NCI-H1694 (cell line): Measurements from ENCODE around the gene RAE1.
"Not testable (repeated sequence)": the region's sequence is repeated elsewhere in the genome, so short reads cannot be mapped to it uniquely, and the experiment has no call there.

Experiments
- DNase-seq: peaks from one replicate; lab custom pipeline; 2025; lab: John Stamatoyannopoulos, UW

Gene RAE1

DNA sequence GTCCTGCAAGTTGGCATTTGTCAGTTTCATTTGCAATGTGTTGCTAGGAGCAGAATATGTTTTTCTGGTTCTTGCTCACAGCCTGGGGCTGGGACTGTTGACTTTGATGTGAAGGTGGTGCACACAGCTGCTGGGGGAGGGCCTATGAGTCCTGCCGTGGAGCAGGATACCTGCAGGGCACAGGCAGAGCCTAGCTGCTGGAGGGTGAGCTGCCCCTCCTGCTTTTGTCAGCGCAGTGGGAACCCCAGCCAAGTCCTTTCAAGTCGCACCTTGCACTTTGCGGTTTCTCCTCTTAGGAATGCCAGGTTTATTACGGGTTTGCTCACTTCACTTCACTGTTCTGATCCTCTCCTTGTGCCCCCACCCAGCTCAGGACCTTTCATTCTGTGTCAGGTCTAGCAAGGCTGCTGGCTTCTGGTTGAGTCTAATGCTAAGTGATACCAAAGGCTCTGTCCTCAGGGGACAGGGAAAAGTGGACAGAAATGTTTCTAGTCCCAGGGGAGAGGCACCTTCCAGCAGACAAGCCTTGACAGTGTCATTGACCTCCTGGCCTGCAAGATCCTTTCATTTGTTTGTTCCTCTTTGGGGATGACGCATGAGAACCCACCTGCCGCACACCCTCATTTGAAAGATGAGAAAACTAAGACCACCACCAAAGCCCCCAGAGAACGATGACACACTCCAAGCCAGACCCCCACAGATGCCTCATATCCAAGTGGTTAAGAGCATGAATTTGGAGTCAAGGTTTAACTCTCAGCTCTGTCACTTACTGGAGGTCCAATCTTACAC, 24.2 kb upstream of the RAE1 start:
- DNase-seq = no peak

DNA sequence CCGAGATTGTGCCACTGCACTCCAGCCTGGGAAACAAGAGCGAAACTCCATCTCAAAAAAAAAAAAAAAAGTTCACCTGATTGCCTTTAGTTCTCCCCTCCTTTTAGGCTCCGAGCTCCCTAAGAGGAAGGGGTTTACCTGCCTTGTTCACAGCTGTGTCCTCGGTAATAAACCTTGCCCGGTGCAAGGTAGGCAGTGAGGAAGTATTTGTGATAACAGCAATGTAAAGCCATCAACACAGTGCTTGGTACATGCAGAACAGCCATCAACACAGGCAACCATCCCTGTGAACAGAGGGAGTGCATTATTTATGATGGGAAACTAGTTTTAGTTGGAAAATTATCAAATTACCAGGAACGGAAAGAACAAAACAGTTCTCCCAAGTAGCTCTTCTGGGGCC, 23.2 kb upstream of the RAE1 start:
- DNase-seq = no peak

DNA sequence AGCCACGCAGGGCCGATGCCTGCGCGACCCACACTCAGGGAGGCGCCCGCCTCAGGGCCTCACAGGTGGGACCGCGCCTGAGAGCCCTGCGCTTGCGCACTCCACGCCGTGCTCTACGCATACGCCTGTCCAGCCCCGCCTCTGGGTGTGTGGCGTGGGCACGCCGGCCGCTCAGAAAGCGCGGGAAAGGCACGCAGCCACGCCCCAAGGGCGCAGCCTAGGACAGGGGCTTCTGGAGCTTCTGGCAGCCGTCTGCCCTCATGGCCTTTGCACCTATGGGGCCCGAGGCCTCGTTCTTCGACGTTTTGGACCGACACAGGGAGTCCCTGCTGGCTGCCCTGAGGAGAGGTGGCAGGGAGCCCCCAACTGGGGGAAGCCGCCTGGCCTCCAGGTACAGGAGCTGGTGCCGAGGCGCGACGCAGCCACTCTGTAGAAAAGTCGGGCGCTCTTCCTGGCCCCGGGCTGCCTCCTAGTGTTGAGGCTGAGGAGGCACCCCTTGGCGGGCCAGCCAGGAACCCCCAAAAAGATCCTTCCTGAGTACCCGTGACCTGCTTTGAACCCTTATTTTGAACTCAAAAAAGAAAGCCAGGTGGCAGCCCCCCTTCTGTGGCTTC, 21.3 kb upstream of the RAE1 start, which contains the start of gene SPO11:
Gene SPO11 (plus strand): TSS at position 196 of the 614 bp plus-strand sequence. CDS start 65 bp downstream, at position 261.
- no peak for DNase-seq

DNA sequence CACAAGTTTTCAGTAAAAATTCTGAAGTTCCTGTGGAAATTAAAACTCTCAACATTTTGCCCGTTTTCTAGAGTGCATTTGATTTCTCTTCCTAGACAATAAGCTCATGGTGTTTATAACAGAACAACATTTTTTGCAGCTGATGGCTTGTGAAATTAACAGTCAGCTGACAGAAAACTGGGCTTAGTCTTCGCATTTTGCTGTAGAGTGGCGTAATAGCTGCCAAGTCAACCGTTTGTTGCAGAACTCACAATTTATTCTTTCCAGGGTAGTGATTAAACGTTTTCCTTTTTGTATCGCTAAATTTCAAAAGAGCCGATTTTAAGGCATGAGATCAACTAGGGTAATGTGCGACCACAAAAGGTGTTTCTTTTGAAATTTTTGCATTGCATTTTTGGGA, 20.1 kb upstream of the RAE1 start:
- DNase-seq = no peak

DNA sequence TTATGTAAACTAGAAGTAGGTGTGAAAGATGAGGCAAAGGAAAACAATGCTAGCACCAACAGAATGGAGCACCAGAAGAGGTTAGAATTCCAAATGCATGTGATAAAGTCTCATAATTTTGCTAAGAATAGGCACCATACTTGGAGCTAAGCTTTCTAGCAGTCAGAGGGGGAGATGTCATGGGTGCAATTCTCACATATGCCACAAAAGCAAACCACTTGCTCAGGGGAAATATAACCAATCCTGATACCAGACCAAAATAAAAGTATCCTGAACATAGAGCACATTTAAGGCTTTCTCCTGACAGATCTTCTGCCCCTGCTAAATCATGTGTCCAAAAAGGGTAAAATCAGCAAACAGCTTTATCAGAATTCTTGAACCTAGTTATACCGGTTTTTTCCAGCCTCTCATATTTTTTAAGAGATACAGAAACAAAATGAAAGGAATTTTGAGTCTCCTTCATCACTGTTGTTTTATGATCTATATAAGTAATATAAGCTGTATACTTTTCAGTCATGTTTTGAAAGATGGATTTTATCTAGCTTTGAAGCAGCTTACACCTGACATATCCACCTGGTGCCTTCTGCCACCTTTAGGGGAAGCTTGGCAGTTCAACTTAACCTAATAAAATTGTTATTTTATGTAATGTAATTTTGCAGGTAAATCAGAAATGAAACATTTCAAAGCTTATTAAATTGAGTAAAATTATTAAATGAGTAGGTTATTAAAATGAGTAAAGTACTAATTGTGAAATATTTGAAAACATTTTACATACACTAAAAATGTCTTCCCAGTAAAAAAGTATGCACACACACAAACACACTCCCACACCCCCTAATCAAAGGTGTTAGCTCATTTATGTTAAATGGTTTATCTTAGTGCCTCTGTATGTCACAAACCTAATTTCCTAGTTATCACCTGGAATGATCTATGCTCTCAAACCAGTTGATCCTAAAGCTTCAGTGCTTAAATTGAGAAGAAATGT, 18.7 kb upstream of the RAE1 start:
- no peak for DNase-seq

DNA sequence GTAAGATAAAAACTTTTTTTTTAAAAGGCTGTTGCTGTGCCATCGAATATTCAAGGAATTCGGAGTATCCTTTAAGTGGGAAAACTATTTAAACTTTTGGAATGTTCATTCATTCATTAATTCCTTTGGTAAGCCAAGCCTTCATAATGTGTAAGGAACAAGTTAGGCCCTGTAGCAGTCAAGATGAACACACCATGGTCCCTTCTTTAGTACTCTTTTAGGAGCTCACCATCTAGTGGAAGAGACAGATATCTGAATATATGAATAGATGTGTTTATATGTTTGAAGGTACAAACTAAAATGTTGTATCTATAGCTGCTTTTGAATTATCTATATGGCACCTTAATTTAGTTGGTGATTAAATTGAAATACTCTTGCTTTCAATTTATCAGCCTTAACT, 15.7 kb upstream of the RAE1 start:
- no peak for DNase-seq

DNA sequence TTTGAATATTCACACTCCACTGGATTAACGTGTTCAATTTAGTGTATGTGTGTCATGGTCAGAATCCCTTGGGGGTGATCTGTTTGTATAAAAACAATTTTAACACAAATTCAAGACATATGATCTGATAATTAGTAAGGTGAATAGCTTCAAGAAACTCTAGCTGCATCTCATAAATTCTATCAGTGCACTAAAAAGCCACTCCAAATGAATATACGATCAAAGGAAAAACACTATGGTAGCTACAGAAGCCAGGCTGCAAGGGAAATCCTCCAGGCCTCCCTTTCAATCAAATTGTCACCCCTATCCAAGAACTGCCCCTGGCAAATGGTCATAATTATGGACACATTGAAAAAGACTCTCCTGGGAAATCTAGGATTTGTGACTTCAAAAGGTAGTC, 9.4 kb upstream of the RAE1 start:
- DNase-seq = no peak

DNA sequence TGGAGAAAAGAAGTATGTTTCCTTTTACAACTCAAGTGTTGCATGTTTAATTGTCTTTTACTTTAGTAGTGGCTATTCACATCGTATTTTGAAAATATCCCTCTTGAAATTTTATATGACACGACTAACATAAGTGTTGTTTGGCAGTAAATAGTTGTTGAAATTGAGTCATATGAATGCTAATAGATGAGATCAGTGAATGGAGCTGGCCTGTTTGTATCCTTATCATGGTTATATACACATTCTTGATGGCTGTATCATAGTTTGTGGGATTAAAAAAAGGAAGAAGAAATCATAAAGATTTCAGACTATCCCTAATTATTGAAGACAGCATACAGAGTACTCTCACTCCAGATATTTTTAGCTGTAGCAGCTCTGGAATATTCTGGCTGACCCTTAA, 8.2 kb upstream of the RAE1 start:
- no peak for DNase-seq

DNA sequence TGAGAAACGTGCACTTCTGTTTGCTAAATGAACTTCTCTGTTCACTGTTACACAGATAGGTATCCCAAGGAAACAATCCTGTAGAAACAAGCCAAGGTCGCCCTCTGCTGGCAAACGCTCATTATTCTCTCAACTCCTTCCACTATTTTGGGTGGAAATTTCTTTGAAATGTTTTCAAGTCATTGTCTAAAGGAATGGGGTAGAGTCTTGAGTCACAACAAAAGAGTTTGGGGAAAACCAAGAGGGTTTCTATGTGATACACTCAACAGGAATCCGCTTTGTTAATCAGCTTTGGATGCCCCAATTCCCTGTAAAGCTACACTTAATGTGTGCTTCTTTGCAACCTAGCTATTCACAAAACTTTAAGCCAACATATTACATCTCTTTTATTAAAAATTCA, 4.6 kb upstream of the RAE1 start:
- DNase-seq = peak; percentile 53

DNA sequence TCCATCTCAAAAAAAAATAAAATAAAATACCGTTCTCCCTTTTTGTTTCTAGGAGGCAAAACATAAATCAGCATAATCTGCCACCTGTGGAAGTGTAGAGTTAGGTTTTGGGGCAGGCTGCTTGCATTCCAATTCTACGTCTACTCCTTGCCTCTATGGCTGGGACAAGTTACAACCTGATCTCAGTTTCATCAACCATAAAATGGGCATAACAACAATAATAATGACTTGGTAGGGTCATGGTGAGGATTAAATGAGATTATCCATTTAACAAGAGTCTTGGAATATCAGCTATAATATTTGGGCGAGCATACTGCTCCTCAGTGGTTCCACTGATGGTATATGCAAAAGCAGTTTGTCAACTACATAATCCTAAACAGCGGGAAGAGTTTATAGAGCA, 3.7 kb upstream of the RAE1 start:
- DNase-seq = no peak

DNA sequence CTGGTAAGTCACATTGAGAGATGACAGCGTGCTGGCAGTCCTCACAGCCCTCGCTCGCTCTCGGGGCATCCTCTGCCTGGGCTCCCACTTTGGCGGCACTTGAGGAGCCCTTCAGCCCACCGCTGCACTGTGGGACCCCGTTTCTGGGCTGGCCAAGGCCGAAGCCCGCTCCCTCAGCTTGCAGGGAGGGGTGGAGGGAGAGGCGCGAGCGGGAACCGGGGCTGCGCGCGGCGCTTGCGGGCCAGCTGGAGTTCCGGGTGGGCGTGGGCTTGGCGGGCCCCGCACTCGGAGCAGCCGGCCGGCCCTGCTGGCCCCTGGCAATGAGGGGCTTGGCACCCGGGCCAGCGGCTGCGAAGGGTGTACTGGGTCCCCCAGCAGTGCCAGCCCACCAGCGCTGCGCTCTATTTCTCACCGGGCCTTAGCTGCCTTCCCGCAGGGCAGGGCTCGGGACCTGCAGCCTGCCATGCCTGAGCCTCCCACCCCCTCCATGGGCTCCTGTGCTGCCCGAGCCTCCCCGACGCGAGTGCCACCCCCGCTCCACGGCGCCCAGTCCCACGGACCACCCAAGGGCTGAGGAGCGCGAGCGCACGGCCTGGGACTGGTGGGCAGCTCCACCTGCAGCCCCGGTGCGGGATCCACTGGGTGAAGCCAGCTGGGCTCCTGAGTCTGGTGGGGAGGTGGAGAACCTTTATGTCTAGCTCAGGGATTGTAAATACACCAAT, 2.7 kb upstream of the RAE1 start:
- DNase-seq = not testable (repeated sequence)

DNA sequence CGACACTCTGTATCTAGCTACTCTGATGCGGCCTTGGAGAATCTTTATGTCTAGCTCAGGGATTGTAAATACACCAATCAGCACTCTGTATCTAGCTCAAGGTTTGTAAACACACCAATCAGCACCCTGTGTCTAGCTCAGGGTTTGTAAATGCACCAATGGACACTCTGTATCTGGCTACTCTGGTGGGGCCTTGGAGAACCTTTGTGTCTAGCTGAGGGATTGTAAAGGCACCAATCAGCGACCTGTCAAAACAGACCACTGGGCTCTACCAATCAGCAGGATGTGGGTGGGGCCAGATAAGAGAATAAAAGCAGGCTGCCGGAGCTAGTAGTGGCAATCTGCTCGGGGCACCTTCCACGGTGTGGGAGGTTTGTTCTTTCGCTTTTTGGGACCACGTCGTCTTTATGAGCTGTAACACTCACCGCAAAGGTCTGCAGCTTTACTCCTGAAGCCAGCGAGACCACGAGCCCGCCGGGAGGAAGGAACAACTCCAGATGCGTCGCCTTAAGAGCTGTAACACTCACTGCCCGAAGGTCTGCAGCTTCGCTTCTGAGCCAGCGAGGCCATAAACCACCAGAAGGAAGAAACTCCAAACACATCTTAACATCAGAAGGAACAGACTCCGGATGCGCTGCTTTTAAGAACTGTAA, 2.0 kb upstream of the RAE1 start:
- DNase-seq = not testable (repeated sequence)

DNA sequence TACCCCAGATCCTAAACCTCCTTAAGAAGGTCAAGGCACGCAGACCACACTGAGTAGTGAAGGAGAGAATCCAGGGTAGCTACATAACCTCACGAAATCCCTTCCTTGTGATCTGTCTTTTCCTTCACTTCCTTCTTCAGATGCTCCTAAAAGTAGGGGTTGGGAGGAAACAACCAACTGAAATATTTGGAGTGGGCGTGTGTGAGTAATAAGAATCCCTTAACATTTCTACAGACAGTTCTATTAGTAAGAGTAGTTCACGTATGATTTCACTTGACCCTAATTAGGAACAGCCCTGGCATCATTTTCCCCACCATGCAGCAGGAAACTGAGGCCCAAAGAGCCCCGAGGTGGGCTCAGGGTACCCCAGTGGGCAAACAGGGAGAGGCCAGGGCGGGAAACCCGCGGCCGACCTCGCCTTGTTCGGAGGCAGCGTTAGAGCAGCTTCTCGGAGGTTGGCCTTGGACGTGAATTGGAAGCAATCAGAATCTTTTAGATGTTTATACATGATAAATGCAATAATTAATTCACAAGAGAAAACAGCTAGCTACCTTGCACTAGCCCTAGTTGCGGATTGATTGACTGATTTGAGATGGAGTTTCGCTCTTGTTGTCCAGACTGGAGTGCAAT, 859 bp upstream of the RAE1 start:
- DNase-seq = no peak

DNA sequence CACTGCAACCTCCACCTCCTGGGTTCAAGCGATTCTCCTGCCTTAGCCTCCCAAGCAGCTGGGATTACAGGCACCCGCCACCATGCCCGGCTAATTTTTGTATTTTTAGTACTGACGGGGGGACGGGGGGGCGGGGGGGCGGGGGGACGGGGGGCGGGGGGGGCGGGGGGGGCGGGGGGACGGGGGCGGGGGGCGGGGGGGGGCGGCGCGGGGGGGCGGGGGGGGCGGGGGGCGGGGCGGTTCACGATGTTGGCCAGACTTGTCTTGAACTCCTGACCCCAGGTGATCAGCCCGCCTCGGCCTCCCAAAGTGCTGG, 371 bp upstream of the RAE1 start:
- DNase-seq = not testable (repeated sequence)

DNA sequence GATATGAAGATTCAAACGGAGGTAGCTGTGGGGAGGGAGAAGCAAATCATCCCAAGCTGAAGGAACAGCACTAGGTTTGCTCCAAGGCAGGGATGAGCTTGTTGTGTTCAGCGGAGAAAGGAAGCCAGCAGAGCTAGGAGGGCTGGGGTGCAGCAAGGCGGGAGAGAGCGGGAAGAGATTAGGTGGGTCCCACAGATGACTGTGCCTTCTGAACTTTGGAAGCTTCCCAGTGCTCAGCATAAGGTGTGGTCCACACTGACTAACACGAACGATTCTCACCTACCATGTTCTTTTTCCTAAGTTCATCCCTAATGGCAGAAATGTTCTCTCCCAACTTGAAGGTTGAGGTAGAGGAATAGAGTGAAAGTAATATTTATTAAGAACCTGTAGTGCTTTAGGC, 1.2 kb downstream of the RAE1 start:
- no peak for DNase-seq

DNA sequence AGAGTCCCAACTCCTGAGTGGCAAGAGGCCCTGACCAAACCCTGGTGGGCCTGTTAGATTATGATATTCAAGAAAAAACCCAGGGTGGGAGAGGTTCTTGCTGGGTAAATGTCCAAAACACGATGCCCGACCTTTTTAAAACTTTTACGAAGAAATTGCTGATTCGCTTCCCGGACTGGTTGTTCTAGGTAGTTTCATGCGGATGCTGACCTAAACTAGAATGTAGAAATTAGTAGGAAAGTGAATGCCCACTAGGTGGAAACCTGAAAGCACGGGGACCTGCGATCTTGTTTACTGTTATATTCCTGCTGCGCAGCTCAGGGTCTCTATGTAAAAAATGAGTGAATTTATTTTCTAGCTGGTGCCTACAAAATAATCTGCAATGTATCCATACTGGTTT, 2.3 kb downstream of the RAE1 start:
- no peak for DNase-seq

DNA sequence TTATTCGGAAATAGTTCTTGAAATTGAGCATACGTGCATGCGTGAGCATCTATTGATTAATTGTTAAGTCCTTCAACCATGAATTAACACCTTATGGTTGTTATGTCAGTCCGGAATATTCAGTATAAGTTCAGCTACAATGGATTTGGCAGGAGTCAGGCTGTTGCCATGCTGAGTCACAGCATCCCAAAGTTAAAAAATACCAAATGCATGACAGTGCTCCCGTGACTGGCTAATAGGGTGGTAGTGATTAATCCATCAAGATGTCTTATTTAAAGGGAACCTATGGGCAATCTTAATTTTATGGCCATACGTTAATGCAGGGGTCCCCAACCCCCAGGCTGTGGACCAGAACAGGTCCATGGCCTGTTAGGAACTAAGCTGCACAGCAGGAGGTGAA, 10.5 kb downstream of the RAE1 start:
- no peak for DNase-seq

DNA sequence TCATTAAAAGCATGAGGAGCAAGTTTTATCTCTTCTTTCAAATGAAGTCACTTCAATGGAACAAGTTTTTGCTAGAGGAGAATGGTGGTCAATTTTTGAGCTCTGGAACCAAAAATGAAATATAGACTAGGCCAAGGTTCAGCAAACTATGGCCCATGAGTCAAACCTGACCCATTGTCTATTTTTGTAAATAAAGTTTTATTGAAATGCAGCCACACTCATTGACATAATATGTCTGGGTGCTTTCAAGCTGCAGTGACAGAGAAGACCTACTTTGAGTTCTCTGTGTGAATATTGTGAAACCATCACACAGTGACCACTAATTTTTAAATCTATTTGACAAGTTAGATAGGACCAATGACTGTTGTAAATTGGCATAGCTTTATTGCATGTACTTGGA, 13.4 kb downstream of the RAE1 start:
- no peak for DNase-seq

DNA sequence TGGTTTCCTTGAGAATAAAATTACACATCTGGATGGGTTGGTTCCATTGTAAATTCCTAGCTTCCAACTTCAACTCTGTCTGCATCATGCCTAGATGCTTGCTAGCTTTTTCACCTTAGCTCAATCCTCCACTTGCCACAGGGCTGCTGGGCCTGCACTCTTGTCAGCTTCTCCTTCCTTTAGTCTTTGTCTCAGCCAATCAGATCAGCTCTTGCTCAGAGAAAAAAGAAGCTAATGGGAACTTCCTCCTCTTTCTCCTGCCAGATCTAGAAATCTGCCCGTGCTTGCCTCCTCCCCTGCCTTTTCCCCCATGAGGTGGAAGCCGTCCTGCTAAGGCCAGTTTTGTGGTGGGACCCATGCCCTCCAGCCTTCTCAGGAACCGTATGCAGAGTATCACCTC, 18.5 kb downstream of the RAE1 start:
- no peak for DNase-seq

DNA sequence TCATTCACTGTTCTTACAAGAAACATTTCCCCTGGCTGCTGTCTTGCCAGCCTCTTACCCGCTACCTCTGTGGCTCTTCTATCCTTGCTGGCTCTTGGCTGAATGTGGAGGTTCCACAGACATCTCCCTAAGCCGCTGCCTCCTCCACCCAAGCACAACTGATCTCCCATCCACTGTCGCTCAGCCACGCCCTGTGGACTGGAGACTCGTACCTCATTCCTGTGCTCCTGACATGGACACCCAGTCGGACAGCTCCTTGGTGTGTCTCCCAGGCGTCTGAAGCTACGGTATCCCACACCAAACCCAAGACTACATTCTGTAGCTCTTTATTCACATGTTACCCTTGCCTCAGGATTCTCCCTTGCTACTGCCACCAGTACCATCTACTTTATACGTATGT, 19.3 kb downstream of the RAE1 start:
- DNase-seq = no peak

DNA sequence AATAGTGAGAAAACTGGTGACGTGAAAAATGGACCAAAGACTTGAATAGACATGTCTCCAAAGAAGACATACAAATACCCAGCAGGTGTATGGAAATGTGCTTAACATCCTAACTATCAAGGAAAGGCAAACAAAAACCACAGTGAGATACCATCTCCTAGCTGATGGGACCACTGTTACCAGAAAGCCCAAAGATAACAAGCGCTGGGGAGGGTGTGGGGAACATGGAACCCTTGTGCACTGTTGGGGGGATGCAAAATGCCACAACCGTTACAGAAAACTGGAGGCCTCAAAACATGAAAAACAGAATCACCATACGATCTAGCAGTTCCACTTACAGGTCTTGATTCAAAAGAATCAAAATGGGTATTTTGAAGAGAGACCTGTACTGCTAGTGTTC, 20.3 kb downstream of the RAE1 start:
- DNase-seq = no peak
